Activated naive CD4-positive, alpha-beta T cell (primary cell): Measurements from ENCODE around the gene PTPRT.

ENCODE experiments used
- DNase-seq, 4 experiments: peaks; one replicate each; lab custom pipeline; 2025; lab: John Stamatoyannopoulos, UW

PTPRT gene

DNA sequence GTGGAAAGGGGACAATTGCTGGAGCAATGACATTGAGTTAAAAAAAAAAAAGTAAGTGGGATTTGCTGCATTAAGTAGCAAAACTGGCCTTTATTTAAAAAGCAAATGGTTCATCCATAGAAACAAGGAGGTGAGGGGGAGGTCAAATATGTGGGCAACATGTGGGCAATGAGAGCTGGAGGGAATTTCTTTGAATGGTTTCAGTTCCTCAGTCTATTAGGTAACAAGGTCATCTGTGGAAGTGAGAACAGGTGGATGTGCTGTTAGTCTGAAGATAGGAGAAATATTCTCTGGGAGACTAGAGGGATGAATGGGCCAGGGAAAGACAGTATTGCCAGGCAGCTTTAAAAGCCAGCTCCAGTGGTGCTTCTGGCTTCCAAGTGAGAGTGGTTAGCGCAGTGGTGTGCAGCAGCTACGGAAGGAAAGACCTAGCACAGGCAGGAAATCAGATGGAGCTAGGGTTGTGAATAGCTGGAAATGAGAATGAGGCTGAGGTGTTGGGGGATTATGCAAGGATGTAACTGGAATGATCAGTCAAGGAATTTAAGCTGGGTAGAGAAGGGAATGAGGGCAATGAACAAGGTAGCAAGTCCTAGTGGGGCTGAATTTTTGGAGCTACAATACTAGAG, 727.6 kb downstream of the PTPRT start:
- no peak for DNase-seq

GRCh38 chr20:42461291-42461690, 728.4 kb downstream of the PTPRT start:
- no peak for DNase-seq

- no peak for DNase-seq
These were observed 742.4 kb downstream of the PTPRT start for GRCh38 chr20:42447270-42447669.

DNA sequence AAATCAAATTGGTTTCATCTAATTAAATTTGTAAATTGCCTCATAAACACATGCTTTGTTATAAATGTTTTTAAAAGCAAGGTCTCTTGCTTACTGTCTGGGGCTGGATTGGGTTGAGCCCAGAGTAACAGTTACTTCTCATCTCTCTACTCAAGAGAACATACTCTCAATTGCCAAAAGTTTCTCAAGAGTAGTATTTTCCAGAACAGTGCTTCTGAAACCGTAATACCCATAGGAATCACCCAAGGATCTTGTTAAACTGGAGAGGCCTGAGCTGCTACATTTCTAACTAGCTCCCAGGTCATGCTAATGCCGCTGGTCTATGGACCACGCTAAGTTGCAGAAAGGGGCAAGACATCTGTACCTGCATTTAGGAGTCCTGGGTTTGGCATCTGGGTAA, 744.9 kb downstream of the PTPRT start:
- DNase-seq, result no peak

DNA sequence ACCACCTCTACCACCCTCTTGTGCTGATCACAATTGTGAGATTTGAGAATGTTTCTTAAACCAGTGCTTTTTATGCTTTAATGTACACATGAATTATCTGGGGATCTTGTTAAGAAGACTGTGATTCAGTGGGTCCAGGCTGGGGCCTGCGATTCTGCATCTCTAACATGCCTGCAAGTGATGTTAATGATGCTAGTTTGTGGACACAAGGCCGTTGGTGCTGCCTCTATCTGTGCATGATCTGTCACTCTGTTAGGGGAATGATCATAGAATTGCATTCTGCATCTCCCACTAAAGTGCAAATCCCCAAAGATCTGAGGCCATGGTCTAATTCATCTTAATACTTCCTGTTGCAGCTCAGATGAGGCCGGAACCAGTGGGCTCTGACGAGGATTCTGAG, 746.5 kb downstream of the PTPRT start:
- no peak for DNase-seq

DNA sequence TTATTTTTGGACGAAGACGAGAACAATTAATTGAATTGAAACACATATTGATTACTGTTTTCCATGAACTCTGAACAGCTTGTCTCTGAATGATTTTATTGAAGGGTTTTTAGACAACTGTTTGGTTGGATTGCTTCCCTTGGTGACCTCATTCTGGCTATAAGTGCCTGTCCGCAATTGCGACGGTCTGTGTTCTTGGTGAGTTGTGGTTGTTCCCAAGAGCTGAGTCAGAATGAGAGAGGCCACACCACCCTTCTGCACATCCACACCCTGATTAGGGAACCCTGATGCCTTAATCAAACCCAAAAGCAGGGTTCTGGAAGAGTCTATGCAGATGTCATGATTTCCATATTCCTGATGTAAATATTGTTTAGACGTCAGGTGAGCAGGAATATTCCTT, 747.0 kb downstream of the PTPRT start:
- DNase-seq, result no peak

- DNase-seq, result no peak
These were observed 747.8 kb downstream of the PTPRT start for GRCh38 chr20:42441864-42442331.

GRCh38 chr20:42441196-42441863, 748.4 kb downstream of the PTPRT start:
- no peak for DNase-seq

DNA sequence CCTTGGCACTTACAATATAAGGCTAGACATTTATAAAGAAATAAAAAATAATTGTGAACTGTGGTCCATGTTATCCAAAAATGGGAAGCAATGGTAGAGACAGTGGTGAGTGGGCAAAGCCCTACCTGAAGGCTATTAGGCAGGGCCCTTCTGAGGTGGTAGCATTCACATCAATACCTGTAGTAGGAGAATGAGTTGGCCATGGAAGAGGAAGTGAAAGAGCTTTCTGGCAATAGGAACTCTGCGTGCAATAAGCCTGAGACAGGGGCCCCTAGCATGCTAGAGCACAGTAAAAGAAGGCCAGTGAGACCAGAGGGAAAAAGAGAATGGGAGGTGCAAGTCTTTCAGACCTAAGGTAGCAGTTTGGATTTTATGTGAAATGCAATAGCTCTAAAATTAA, 754.5 kb downstream of the PTPRT start:
- DNase-seq, result no peak

DNA sequence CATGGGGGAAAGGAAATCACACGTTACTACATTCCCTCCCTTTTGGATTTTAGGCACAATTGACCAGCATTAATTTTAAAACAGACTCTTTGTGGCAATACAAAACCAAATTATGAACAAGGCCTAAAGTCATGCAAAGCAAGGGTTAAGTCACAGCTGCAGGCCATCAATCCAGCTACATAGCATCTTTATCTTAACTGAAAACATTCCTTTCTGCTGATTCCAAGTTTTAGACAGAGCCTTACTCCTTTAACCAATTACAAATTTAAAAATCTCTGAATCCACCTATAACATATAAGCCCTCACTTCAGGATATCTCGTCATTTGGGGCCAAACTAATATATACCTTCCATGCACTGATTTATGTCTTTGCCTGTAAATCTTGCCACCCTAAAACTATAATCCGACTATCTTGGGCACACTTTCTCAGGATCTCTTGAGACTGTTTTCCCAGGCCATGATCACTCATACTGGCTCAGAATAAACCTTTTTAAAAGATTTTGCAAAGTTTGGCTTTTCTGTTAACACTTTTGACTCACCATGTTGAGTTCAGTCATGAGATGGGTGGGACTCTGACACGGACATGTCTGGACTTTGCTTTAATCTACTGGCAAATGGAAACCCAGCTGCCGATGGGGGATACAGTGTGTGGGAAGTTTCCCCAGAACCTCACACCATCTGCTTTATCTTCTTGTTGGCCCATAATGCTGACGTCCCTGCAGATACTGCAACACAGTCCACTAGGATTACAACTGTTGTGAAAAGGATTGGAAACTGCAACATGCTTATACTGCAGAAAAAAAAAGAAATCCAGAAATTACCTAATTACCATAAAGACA, 757.0 kb downstream of the PTPRT start:
- no peak for DNase-seq

DNA sequence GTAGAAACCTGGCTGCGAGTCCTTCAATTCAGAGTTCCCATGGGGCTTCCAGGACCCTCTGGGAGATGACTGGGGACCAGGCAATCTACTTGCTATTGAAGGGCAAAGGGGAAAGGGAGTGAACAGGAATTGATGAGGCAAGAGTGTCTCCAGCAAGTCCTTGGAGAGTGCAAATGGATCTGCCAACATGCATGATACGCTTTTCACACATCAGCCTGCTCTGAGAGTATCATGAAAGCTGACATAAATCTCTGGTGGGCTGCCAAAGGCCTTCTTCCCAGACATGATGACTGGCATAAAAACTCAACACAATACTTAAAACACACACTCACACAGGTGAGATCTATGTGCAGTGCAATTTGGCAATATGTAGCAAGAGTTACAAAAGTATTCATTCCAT, 759.1 kb downstream of the PTPRT start:
- DNase-seq, result no peak

- DNase-seq, result no peak
These were observed 759.8 kb downstream of the PTPRT start for GRCh38 chr20:42429761-42430458.

DNA sequence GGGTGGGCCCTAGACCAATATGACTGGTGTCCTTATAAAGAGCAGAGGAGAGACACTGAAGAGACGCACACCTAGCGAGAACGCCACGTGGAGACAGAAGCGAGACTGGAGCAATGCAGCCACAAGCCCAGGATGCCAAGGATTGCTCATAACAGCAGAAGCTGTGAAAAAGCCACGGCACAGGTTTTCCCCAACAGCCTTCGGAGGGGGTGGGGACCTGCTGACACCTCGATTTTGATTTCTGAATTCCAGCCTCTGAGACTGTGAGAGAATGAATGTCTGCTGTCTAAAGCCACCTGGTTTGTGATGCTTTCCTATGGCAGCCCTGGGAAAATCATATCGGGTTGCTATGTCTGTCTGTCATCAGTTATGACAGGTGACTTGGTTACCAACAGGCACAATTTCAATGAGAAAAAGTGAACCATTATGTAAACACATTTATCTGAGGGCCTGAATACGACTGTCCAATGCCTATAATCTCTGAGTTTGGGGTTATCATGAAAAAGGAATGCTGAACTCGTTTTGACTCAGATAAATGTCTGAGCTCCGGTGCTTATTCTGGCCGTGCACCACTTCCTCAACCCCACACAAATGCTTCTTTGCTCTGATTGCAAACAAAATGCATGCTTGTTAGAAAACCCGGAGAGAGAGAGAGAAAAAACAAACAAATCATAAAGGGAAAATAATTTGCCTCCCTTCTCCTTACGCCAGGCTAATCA, 769.7 kb downstream of the PTPRT start:
- no peak for DNase-seq

DNA sequence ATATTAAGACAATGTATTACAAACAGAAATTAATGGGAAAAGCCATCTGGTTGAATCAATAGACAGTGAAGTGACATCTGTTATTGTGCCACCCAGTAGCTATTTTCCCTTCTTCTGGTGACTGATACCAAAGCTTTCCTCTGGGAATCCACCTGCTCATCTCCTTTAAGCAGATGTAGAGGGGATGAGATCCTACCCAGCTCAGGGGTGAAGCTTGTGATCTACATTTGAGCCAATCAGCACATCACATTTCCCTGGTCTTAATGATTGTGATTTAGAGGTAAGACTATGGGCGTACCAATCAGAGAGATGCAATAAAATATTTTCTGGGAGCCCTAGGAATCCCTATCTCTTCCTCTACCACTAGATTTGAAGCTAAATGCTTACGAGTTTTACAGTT, 782.9 kb downstream of the PTPRT start:
- DNase-seq, result no peak

- no peak for DNase-seq
These were observed 787.3 kb downstream of the PTPRT start for GRCh38 chr20:42402455-42402854.

- no peak for DNase-seq
These were observed 788.1 kb downstream of the PTPRT start for GRCh38 chr20:42401613-42402012.

GRCh38 chr20:42399802-42400201, 789.9 kb downstream of the PTPRT start:
- no peak for DNase-seq

- no peak for DNase-seq
These were observed 797.3 kb downstream of the PTPRT start for GRCh38 chr20:42392442-42392841.

DNA sequence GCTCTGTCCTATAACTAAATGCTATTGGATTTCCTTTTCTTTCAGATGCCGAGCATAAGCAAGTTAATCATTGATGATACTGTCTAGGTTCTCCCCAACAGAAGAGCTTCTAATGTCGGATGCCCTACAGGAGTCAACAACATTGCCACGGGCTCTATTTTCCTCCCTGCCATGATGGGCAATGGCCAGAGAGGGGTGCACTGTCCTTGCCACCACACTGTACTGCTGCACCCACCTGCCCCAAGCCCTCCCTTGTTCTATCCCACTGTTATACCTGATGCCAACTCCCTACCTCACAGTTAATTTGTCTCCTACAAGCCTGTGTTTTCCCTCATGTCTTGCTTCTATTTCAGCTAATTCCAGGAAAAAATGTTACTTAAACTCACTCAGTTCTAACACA, 797.9 kb downstream of the PTPRT start:
- no peak for DNase-seq

DNA sequence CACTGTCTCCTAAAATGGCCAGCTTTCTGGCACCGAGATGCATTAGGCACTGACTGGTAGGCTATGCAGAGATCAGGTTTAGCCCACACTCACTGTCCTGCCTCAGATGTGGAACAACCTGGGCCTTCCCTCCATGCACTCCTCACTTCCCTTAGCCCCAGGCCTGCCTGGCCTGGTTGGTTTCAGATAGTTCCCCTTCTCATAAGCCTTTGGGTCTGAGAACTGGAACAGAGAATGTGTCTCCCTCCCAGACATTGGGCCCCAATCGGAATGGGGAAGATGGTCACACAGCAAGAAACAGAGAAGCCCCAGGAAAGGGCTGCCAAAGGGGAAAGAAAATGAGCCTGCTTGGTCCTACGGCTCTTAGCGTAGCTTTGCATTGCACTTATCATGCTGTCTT, 809.4 kb downstream of the PTPRT start:
- DNase-seq, result no peak

GRCh38 chr20:42379385-42379784, 810.3 kb downstream of the PTPRT start:
- DNase-seq, result no peak

- no peak for DNase-seq
These were observed 810.9 kb downstream of the PTPRT start for GRCh38 chr20:42378826-42379225.
